HCT116 (cell line): ENCODE results near the gene PLD6. TPM values are rescaled to one million over a fixed set of nuclear protein-coding genes. Genes with fewer than 3 reads are reported as not detected.
"Not testable (repeated sequence)": the region's sequence is repeated elsewhere in the genome, so short reads cannot be mapped to it uniquely, and the experiment has no call there.

Experiments
- ATAC-seq: fragments of 200-7000 bp; cut with Tn5 transposase; 2 replicates; pipeline ENCODE4 v1.9.1; 2020; ENCODE audit warnings: mild to moderate bottlenecking, moderate library complexity
- BruUV-seq: library from RNA; stranded (reverse); fragments of 400-500 nt; replicated peaks from 2 replicates; lab custom pipeline; 2021; lab: Mats Ljungman, UMichigan
- CTCF ChIA-PET: fragments of 300-600 bp; sonication (Branson Sonifier 250); formaldehyde crosslinking; loops from one replicate; lab custom pipeline; 2021; ENCODE audit warnings: antibody characterized with exemption; lab: Charles Lee
- POLR2A ChIA-PET: fragments of 300-600, 350-600 bp; sonication (Branson Sonifier 250); formaldehyde crosslinking; loops from one replicate; lab custom pipeline; 2021; ENCODE audit warnings: antibody characterized with exemption; lab: Charles Lee
- RAD21 ChIA-PET, 2 experiments: fragments of 300-600 bp; sonication (Branson Sonifier 250); formaldehyde crosslinking; loops; one replicate each; lab custom pipeline; 2023; ENCODE audit warnings: low total read pairs in 2 of 2; ENCODE audit not compliant: uncharacterized antibody in 2 of 2, unreplicated experiment in 2 of 2, low non-redundant PET in 1 of 2; lab: Charles Lee
- DNase-seq: peaks from one replicate; pipeline ENCODE4 v3.0.0-alpha.2; 2010; ENCODE audit warnings: low read depth, low spot score
- H2AFZ ChIP-seq: fragments of 200-600 bp; shearing (Covaris generic), sonication (generic); 2 replicates; pipeline ENCODE4 v1.6.1; 2017; ENCODE audit warnings: low read depth, mixed run types, mixed read lengths, antibody characterized with exemption, low read length; ENCODE audit not compliant: poor library complexity, severe bottlenecking
- H3K27ac ChIP-seq: 2 replicates; pipeline ENCODE4 v1.5.1; 2012; ENCODE audit warnings: low read depth, low read length
- H3K27me3 ChIP-seq: fragments of 200-600 bp; sonication (generic); 2 replicates; pipeline ENCODE4 v1.6.1; 2016; ENCODE audit warnings: mixed run types, low read length, mixed read lengths; ENCODE audit not compliant: insufficient read depth
- H3K36me3 ChIP-seq, 2 experiments: fragments of 200-500 bp in 1 of 2; fragments of 200-600 bp in 1 of 2; sonication (Bioruptor generic) in 1 of 2; sonication (generic) in 1 of 2; 2 replicates each; pipeline versions ENCODE4 v1.5.1 to v1.6.1; 2014 to 2016; ENCODE audit warnings: low read length in 2 of 2, inconsistent platforms in 1 of 2, mixed read lengths in 1 of 2, mixed run types in 1 of 2; ENCODE audit not compliant: insufficient read depth in 2 of 2, control insufficient read depth in 1 of 2
- H3K4me1 ChIP-seq, 2 experiments: fragments of 200-600 bp in 1 of 2; sonication (generic) in 1 of 2; 2 replicates each; pipeline versions ENCODE4 v1.5.1 to v1.6.1; 2012 to 2017; ENCODE audit warnings: low read length in 2 of 2, inconsistent platforms in 1 of 2, mild to moderate bottlenecking in 1 of 2, mixed read lengths in 1 of 2, mixed run types in 1 of 2, moderate library complexity in 1 of 2; ENCODE audit not compliant: insufficient read depth in 2 of 2, control insufficient read depth in 1 of 2
- H3K4me2 ChIP-seq: fragments of 200-600 bp; sonication (generic); 2 replicates; pipeline ENCODE4 v1.6.1; 2017; ENCODE audit warnings: mixed run types, low read length, mixed read lengths
- H3K4me3 ChIP-seq, 2 experiments: fragments of 200-600 bp in 1 of 2; sonication (generic) in 1 of 2; replicated peaks in 1 of 2; 2 replicates each; pipeline ENCODE4 v1.5.1; 2011 to 2016; ENCODE audit warnings: low read length in 2 of 2, control low read depth in 1 of 2, low read depth in 1 of 2, mild to moderate bottlenecking in 1 of 2, mixed read lengths in 1 of 2, mixed run types in 1 of 2
- H3K79me2 ChIP-seq: fragments of 200-600 bp; sonication (generic); 2 replicates; pipeline ENCODE4 v1.6.1; 2017; ENCODE audit warnings: mild to moderate bottlenecking, mixed run types, low read length, moderate library complexity, mixed read lengths; ENCODE audit not compliant: insufficient read depth
- H3K9ac ChIP-seq: fragments of 200-600 bp; sonication (generic); 2 replicates; pipeline ENCODE4 v1.6.1; 2016; ENCODE audit warnings: low read length, mixed read lengths
- H3K9me2 ChIP-seq: fragments of 200-600 bp; sonication (generic), shearing (Covaris generic); 2 replicates; pipeline ENCODE4 v1.6.1; 2017; ENCODE audit warnings: mixed run types, mild to moderate bottlenecking, moderate library complexity; ENCODE audit not compliant: insufficient read depth
- H3K9me3 ChIP-seq, 2 experiments: fragments of 200-500 bp in 1 of 2; fragments of 200-600 bp in 1 of 2; sonication (Bioruptor generic) in 1 of 2; sonication (generic) in 1 of 2; 2 replicates each; pipeline ENCODE4 v1.6.1; 2014 to 2017; ENCODE audit warnings: low read length in 2 of 2, mixed read lengths in 2 of 2, inconsistent platforms in 1 of 2, low read depth in 1 of 2, mild to moderate bottlenecking in 1 of 2, mixed run types in 1 of 2, moderate library complexity in 1 of 2; ENCODE audit not compliant: control insufficient read depth in 1 of 2, insufficient read depth in 1 of 2
- H4K20me1 ChIP-seq: fragments of 200-600 bp; sonication (generic), shearing (Covaris generic); 2 replicates; pipeline ENCODE4 v1.6.1; 2017; ENCODE audit warnings: mixed run types, mild to moderate bottlenecking, moderate library complexity; ENCODE audit not compliant: insufficient read depth
- ATF3 ChIP-seq: IDR thresholded peaks from 2 replicates; pipeline ENCODE4 v1.6.1; 2012
- CBX3 ChIP-seq: IDR thresholded peaks from 2 replicates; pipeline ENCODE4 v1.6.1; 2012; ENCODE audit warnings: low read depth
- CEBPB ChIP-seq: IDR thresholded peaks from 2 replicates; pipeline ENCODE4 v1.6.1; 2012; ENCODE audit warnings: low read depth
- ELF1 ChIP-seq: IDR thresholded peaks from 2 replicates; pipeline ENCODE4 v1.6.1; 2012; ENCODE audit warnings: low read depth, borderline replicate concordance
- EZH2 ChIP-seq: fragments of 200-600 bp; sonication (generic); IDR thresholded peaks from 2 replicates; pipeline ENCODE4 v1.6.1; 2017; ENCODE audit warnings: antibody characterized with exemption, mixed run types
- EZH2phosphoT487 ChIP-seq: fragments of 200-600 bp; IDR thresholded peaks from 2 replicates; pipeline ENCODE4 v1.6.1; 2018; ENCODE audit warnings: antibody characterized with exemption, borderline replicate concordance
- FOSL1 ChIP-seq: IDR thresholded peaks from 2 replicates; pipeline ENCODE4 v1.6.1; 2012; ENCODE audit warnings: low read depth
- POLR2AphosphoS5 ChIP-seq: IDR thresholded peaks from 2 replicates; pipeline ENCODE4 v1.6.1; 2011; ENCODE audit warnings: mild to moderate bottlenecking, low read depth, low read length, moderate library complexity
- RAD21 ChIP-seq: IDR thresholded peaks from 2 replicates; pipeline ENCODE4 v1.6.1; 2012; ENCODE audit warnings: low read depth, mild to moderate bottlenecking
- REST ChIP-seq: IDR thresholded peaks from 2 replicates; pipeline ENCODE4 v1.6.1; 2012; ENCODE audit warnings: low read depth
- SIN3A ChIP-seq: IDR thresholded peaks from 2 replicates; pipeline ENCODE4 v1.6.1; 2012; ENCODE audit warnings: low read depth
- SP1 ChIP-seq: IDR thresholded peaks from 2 replicates; pipeline ENCODE4 v1.6.1; 2012; ENCODE audit warnings: low read depth
- SRF ChIP-seq: IDR thresholded peaks from 2 replicates; pipeline ENCODE4 v1.6.1; 2012; ENCODE audit warnings: low read depth
- YY1 ChIP-seq: IDR thresholded peaks from 2 replicates; pipeline ENCODE4 v1.6.1; 2011; ENCODE audit warnings: low read length, low read depth, moderate library complexity, mild to moderate bottlenecking; ENCODE audit not compliant: insufficient replicate concordance; ENCODE audit errors: extremely low read depth
- ZNF274 ChIP-seq: fragments of 200-500 bp; sonication (Bioruptor generic); IDR thresholded peaks from 2 replicates; pipeline ENCODE4 v1.6.1; 2014; ENCODE audit warnings: mild to moderate bottlenecking, low read depth, low read length, inconsistent platforms
- intact Hi-C: fragments of 100-400 bp; cut with micrococcal nuclease; formaldehyde crosslinking; loops from 2 replicates; pipeline ENCODE4 v1.10.0; 2022
- total RNA-seq: library from RNA; stranded (reverse); gene quantifications from one replicate; pipeline ENCODE4 v1.2.1, GENCODE V29; 2021; ENCODE audit not compliant: unreplicated experiment

Gene PLD6
- total RNA-seq, 1 experiment from 2014 or later, result 15.6 TPM

- DNase-seq, result no peak
Observed at GRCh38 chr17:17196776-17197175, 9.4 kb downstream of the PLD6 start.

GRCh38 chr17:17195466-17195865 is 10.7 kb downstream of the PLD6 start:
- CTCF ChIA-PET, result not testable (repeated sequence)

More at GRCh38 chr17:17196776-17197175, 9.4 kb downstream of the PLD6 start:
- H4K20me1 ChIP-seq, result no peaks in the 10 kb centered on the region
- RAD21 ChIA-PET, result no interaction called here
- intact Hi-C loops, result no loop called here
- no peak overlapping the region for H3K27ac ChIP-seq
- no peak overlapping the region for H2AFZ ChIP-seq
- POLR2A ChIA-PET, result no interaction called here
- no TSS peak for BruUV-seq
- CTCF ChIA-PET, result no interaction called here
- H3K4me2 ChIP-seq, result no peak overlapping the region
- H3K9ac ChIP-seq, result no peak overlapping the region
- H3K9me2 ChIP-seq, result no peaks in the 10 kb centered on the region
- H3K36me3 ChIP-seq, result peaks cover 0 to 8% of the 10 kb centered on the region in 2 experiments; a peak in 1 of 4 replicates
- H3K9me3 ChIP-seq, result no peaks in the 10 kb centered on the region
- H3K27me3 ChIP-seq, result no peaks in the 10 kb centered on the region
- no peak for ATAC-seq
- no peaks in the 10 kb centered on the region for H3K79me2 ChIP-seq
- H3K4me3 ChIP-seq, result no peak overlapping the region
- no peaks in the 10 kb centered on the region for H3K4me1 ChIP-seq
- TF ChIP-seq ATF3 (no peak), ZNF274 (no peak), FOSL1 (no peak), SRF (no peak), YY1 (no peak), POLR2AphosphoS5 (no peak), REST (no peak), SP1 (no peak), RAD21 (no peak), ELF1 (no peak), CBX3 (no peak), EZH2phosphoT487 (no peak), CEBPB (no peak), SIN3A (no peak), EZH2 (no peak)

More at GRCh38 chr17:17195466-17195865, 10.7 kb downstream of the PLD6 start:
- H3K4me2 ChIP-seq, DNase-seq, BruUV-seq, RAD21 ChIA-PET, POLR2A ChIA-PET, H3K9ac ChIP-seq, H3K9me3 ChIP-seq, H3K9me2 ChIP-seq, H4K20me1 ChIP-seq, intact Hi-C loops, H3K79me2 ChIP-seq, H3K27ac ChIP-seq, H2AFZ ChIP-seq, ATAC-seq, H3K36me3 ChIP-seq, H3K27me3 ChIP-seq, H3K4me3 ChIP-seq: not testable (repeated sequence)
- peaks cover 0 to 12% of the 10 kb centered on the region in 2 experiments; a peak in 2 of 4 replicates for H3K4me1 ChIP-seq
